Neural progenitor cell (in vitro differentiated cells): ENCODE measurements around the gene HOXC10.

Experiments
- CTCF ChIP-seq: fragments of 200-600 bp; sonication (generic); IDR thresholded peaks from 2 replicates; pipeline ENCODE4 v1.5.1; 2017; ENCODE audit warnings: antibody characterized with exemption, mild to moderate bottlenecking
- EZH2phosphoT487 ChIP-seq: fragments of 200-600 bp; sonication (generic); IDR thresholded peaks from 2 replicates; pipeline ENCODE4 v1.6.1; 2017; ENCODE audit warnings: antibody characterized with exemption

DNA sequence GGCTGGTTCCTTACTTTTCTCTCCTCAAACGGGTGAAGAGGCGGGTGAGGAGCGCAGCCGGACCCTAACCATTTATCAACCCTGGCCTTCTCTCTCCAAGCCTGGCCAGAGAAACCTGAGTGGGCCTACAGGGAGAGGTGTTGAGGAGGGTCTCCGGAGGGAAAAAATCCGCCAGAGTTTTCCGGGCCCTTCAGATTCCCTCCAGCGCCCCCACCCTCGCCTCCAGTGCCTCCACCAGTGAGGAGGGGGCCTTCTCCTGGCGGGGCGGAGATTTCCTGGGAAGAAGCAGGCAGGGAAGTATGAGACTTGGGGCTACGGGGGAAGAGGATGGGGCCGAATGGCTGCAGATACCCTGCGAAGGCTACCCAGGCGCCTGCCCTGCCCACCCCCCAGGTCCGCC is 46.5 kb downstream of the HOXC10 start:
- TF ChIP-seq CTCF (no peak), EZH2phosphoT487 (no peak)
